Naive thymus-derived CD8-positive, alpha-beta T cell (primary cell): ENCODE results near the gene LY6G5C. TPM values are rescaled to one million over a fixed set of nuclear protein-coding genes. Genes with fewer than 3 reads are reported as not detected.

Experiments used
- ATAC-seq, 2 donors: fragments of 150-1000 bp; cut with Tn5 transposase in 1 of 2; sonication (Bioruptor Pico), chemical (Tn5 transposase) in 1 of 2; 1 replicate in 1 of 2; 2 replicates in 1 of 2; pipeline ENCODE4 v1.10.0; 2021; ENCODE audit warnings: mild to moderate bottlenecking in 2 of 2, moderate library complexity in 2 of 2
- POLR2A ChIA-PET: fragments of 350-600 bp; sonication (Branson Sonifier 250); formaldehyde crosslinking; loops from one replicate; lab custom pipeline; 2021; ENCODE audit warnings: antibody characterized with exemption; lab: Charles Lee
- DNase-seq, 10 donors: peaks; one replicate each; pipeline versions ENCODE4 v3.0.0 to v3.0.0-alpha.2; 2020 to 2022
- H3K27ac Mint-ChIP-seq, 10 donors: one replicate each; pipeline ENCODE4 v1.8.0; 2020 to 2022; ENCODE audit warnings: mild to moderate bottlenecking in 10 of 10, mixed read lengths in 10 of 10, moderate library complexity in 4 of 10, inconsistent platforms in 1 of 10
- H3K27me3 Mint-ChIP-seq, 5 donors: one replicate each; pipeline ENCODE4 v1.8.0; 2021 to 2022; ENCODE audit warnings: mixed read lengths in 5 of 5
- H3K36me3 Mint-ChIP-seq, 3 donors: one replicate each; pipeline ENCODE4 v1.8.0; 2020 to 2022; ENCODE audit warnings: mixed read lengths in 3 of 3, mild to moderate bottlenecking in 2 of 3, inconsistent platforms in 1 of 3
- H3K4me1 Mint-ChIP-seq, 4 donors: one replicate each; pipeline ENCODE4 v1.8.0; 2021 to 2022; ENCODE audit warnings: mixed read lengths in 4 of 4
- H3K4me3 Mint-ChIP-seq, 10 donors: one replicate each; pipeline ENCODE4 v1.8.0; 2020 to 2022; ENCODE audit warnings: mild to moderate bottlenecking in 10 of 10, mixed read lengths in 10 of 10, moderate library complexity in 6 of 10, inconsistent platforms in 1 of 10
- H3K9me3 Mint-ChIP-seq, 9 donors: one replicate each; pipeline ENCODE4 v1.8.0; 2020 to 2022; ENCODE audit warnings: mixed read lengths in 9 of 9, mild to moderate bottlenecking in 3 of 9, inconsistent platforms in 1 of 9, moderate library complexity in 1 of 9
- polyA plus RNA-seq, 3 donors: library from polyadenylated mRNA; unstranded; fragments of 300-500 nt; fragmentation: Illumina TruSeq; gene quantifications; one replicate each; pipeline ENCODE4 v1.2.3, GENCODE V29; 2021
- total RNA-seq, 8 experiments: library from RNA in 2 of 8; stranded (reverse) in 2 of 8; gene quantifications; one replicate each; pipeline ENCODE4 v1.2.3 and lab custom pipeline; 2021 to 2026

LY6G5C gene
- total and polyA plus RNA-seq, 5 experiments from 2014 or later: 4.4 to 7.9 (median 5.5) TPM

DNA sequence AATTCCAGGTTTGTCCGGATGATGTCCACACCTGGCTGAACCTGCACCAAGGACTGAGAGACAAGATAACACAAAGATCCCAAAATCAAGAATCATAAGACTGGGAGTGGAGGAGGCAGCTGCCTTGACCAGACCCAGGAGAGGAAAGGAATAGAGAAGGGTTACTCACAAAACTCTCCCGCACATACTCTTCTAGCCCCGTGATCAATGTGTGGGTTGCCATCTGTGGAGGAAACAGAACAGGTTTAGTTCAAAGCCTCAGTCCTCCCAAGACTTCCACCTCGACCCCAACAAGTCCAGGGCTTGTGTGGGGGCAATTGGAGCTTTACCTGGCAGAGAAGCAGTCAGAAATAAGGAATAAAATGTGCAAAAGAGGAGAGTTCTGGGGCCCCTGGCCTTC is 39.5 kb downstream of the LY6G5C start:
- DNase-seq: no peak
- ATAC-seq: no peak
- Mint-ChIP-seq H3K27ac (peak overlapping the region in 6 of 10 donors; percentile 5 to 69 (median 38)), H3K4me1 (peaks cover 0 to 12% (median 7%) of the 10 kb centered on the region in 4 donors), H3K27me3 (no peaks in the 10 kb centered on the region), H3K36me3 (peaks cover 0 to 91% (median 20%) of the 10 kb centered on the region in 3 donors), H3K9me3 (no peaks in the 10 kb centered on the region), H3K4me3 (no peak overlapping the region)
- POLR2A ChIA-PET: interaction anchor here (1.0 kb wide), 1 partner anchor 11 kb away, joined by 3 read pairs; no protein-coding TSS in a partner anchor

DNA sequence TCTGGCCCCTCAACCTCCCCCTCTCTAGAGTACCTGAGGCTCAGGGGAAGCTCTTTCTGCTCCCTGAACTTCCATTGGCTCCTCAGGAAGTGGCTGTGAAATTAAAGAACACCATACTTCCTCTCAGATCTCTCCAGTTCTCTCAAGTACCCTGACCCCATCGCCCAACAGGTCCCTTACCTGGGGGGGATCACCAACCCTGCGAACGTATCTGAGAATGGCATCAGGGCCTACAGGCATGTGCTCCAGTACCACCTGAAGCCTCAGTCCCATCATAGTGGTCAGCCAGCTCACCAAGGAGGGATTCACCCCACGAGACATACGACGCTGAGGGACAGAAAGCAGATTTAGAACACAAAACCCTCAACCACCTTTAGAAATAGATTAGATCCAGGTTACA is 40.3 kb downstream of the LY6G5C start:
- Mint-ChIP-seq H3K4me3 (no peak overlapping the region), H3K36me3 (peaks cover 0 to 91% (median 18%) of the 10 kb centered on the region in 3 donors), H3K4me1 (peaks cover 0 to 12% (median 7%) of the 10 kb centered on the region in 4 donors), H3K9me3 (no peaks in the 10 kb centered on the region), H3K27me3 (no peaks in the 10 kb centered on the region), H3K27ac (peak overlapping the region in 4 of 10 donors; percentile 20 to 33 (median 26))
- POLR2A ChIA-PET: interaction anchor here (0.8 to 1.4 kb wide), 5 partner anchors 9 to 163 kb away, joined by 3 to 5 read pairs (median 3); no protein-coding TSS in a partner anchor
- no peak for ATAC-seq
- no peak for DNase-seq

DNA sequence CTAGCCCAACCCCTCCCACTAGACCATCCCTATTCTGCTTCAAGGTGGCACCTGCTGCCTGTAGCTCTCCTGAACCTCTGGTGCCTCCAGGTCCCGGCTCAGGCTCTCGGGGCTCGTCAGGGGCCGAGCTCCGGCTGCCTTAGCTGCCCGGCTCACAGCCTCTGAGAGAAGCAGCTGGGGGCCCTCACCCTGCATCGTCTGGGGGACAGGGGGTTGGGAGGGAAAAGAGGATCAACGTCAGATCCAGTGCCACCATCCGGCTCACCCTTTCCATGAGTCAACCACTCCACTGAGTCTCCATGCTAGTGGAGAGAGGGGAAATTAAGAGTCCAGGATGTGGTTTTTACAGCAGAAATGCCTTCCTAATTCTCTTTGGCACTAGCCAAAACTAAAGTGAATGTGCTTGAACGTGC is 41.4 kb downstream of the LY6G5C start:
- H3K4me1 Mint-ChIP-seq: peaks cover 0 to 5% (median 2%) of the 10 kb centered on the region in 4 donors
- no peak for ATAC-seq
- POLR2A ChIA-PET: interaction anchor here (0.7 to 1.4 kb wide), 5 partner anchors 10 to 41 kb away, joined by 3 to 5 read pairs (median 3); partner anchors contain the start of gene AIF1
- H3K27me3 Mint-ChIP-seq: no peaks in the 10 kb centered on the region
- peak overlapping the region in 3 of 10 donors; percentile 38 to 63 (median 40) for H3K27ac Mint-ChIP-seq
- H3K36me3 Mint-ChIP-seq: peaks cover 0 to 90% (median 13%) of the 10 kb centered on the region in 3 donors
- H3K9me3 Mint-ChIP-seq: no peaks in the 10 kb centered on the region
- DNase-seq: no peak
- H3K4me3 Mint-ChIP-seq: no peak overlapping the region

DNA sequence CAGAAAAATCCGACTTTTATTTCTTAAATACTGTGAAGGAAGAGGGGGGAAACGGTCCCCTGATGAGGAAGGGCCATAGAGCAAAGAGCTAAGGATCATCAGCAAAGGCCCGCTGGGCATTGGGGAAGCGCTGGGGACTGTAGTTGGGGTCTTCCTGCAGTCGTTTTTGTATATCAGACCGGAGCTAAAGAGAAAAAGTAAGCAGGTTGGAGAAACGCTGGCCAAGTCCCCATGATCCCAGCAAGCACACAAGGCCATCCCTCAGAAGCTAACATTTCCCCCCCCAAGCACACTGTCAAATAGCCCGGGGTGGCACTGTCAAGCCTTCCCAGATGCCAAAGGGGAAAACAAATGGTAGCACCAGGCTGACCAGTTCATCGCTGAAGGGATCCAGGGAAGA is 41.8 kb downstream of the LY6G5C start:
- Mint-ChIP-seq H3K4me1 (peaks cover 0 to 5% (median 2%) of the 10 kb centered on the region in 4 donors), H3K27ac (no peak overlapping the region)
- POLR2A ChIA-PET: interaction anchor here (0.7 to 2.3 kb wide), 5 partner anchors 13 to 331 kb away, joined by 3 to 21 read pairs (median 3); partner anchors contain the start of genes AIF1 and BAG6

DNA sequence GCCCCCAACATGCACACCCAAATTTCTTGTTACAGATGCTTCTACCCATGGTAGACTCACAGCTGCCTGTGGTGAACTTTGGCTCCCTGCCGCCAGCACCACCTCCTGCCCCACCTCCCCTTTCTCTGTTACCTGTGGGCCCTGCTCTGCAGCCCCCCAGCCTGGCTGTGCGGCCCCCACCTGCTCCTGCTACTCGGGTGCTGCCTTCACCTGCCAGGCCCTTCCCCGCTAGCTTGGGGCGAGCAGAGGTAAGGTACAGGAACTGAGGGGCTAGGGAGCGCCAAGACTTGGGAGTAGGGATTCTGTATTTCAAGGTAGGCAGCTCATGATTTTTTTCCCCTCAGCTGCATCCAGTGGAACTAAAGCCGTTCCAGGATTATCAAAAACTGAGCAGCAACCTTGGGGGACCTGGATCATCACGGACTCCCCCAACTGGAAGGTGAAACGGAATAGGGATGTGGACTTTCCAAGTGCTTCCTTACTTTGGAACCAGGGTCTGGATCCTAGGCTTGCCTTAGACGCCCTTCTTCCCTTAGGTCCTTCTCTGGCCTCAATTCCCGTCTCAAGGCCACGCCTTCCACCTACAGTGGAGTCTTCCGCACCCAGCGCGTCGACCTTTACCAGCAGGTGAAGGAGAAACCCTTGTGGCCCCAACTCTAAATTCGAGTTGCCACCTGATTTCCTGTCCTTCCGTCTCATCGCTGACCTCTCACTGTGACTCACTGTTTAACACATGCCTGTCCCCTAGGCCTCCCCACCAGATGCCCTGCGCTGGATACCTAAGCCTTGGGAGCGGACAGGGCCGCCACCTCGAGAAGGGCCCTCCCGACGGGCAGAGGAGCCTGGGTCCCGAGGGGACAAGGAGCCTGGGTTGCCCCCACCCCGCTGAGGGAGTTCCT is 43.9 kb downstream of the LY6G5C start:
- POLR2A ChIA-PET: interaction anchor here (0.8 to 2.3 kb wide), 4 partner anchors 9 to 24 kb away, joined by 3 to 21 read pairs (median 4); partner anchors contain the start of genes BAG6 and C6orf47
- no peak for ATAC-seq

More for the DNA sequence above, 41.8 kb downstream of the LY6G5C start:
- Mint-ChIP-seq H3K36me3 (peaks cover 0 to 90% (median 13%) of the 10 kb centered on the region in 3 donors), H3K27me3 (no peaks in the 10 kb centered on the region), H3K4me3 (no peak overlapping the region), H3K9me3 (no peaks in the 10 kb centered on the region)
- ATAC-seq (no peak), DNase-seq (no peak)

DNA sequence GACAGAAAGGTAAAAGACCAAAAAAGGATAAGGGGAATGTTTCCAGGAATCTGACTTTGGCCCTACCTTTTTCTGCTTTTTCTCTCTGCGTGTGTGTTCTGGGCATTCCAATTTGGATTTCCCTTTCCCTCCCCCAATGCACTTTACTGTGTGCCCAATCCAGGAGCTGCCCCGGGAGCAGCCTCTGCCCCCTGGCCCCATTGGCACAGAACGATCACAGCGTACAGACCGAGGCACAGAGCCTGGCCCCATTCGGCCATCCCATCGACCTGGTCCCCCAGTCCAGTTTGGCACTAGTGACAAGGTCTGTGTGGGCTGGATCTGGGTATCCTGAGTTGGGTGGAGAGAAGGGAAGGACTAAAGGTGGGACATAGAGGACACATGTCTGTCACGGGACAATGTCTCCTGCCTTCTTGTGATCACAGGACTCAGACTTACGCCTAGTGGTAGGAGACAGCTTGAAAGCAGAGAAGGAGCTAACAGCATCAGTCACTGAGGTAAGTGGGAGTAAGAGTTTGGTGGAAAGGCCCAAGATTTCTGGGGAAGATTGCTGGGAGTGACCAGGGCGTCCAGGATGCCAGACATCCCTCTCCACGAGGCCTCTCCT is 45.8 kb downstream of the LY6G5C start:
- H3K36me3 Mint-ChIP-seq: peaks cover 0 to 90% (median 20%) of the 10 kb centered on the region in 3 donors
- H3K27me3 Mint-ChIP-seq: no peaks in the 10 kb centered on the region
- DNase-seq: no peak
- no peak overlapping the region for H3K4me3 Mint-ChIP-seq
- POLR2A ChIA-PET: interaction anchor here (0.6 to 0.9 kb wide), 3 partner anchors 19 to 201 kb away, joined by 3 to 4 read pairs (median 3); partner anchors contain the start of gene GPANK1
- no peaks in the 10 kb centered on the region for H3K9me3 Mint-ChIP-seq
- H3K4me1 Mint-ChIP-seq: peaks cover 0 to 15% (median 6%) of the 10 kb centered on the region in 4 donors
- ATAC-seq: no peak
- peak overlapping the region in 6 of 10 donors; percentile 35 to 76 (median 60) for H3K27ac Mint-ChIP-seq

More for the DNA sequence above, 43.9 kb downstream of the LY6G5C start:
- H3K27me3 Mint-ChIP-seq: no peaks in the 10 kb centered on the region
- H3K9me3 Mint-ChIP-seq: no peaks in the 10 kb centered on the region
- H3K4me1 Mint-ChIP-seq: peaks cover 0 to 15% (median 5%) of the 10 kb centered on the region in 4 donors
- H3K4me3 Mint-ChIP-seq: no peak overlapping the region
- H3K36me3 Mint-ChIP-seq: peaks cover 0 to 90% (median 18%) of the 10 kb centered on the region in 3 donors
- peak overlapping the region in 4 of 10 donors; percentile 38 to 86 (median 54) for H3K27ac Mint-ChIP-seq
- DNase-seq: no peak

DNA sequence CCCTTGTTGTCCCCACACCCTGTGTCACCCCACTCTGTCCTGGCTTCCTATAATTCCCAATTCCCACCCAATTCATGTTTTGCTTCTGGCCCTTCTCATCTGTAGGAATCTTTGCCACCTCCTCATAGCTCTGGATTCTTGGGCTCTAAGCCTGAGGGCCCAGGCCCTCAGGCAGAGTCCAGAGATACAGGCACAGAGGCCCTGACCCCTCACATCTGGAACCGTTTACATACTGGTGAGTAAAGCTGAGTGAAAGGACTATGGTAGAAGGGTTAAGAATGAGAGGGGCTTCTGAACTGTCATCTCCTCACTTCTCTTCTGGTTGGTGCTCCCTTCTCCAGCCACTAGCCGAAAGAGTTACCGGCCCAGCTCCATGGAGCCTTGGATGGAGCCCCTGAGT is 46.7 kb downstream of the LY6G5C start:
- Mint-ChIP-seq H3K4me1 (peaks cover 0 to 15% (median 6%) of the 10 kb centered on the region in 4 donors), H3K27ac (peak overlapping the region in 7 of 10 donors; percentile 5 to 82 (median 67))

DNA sequence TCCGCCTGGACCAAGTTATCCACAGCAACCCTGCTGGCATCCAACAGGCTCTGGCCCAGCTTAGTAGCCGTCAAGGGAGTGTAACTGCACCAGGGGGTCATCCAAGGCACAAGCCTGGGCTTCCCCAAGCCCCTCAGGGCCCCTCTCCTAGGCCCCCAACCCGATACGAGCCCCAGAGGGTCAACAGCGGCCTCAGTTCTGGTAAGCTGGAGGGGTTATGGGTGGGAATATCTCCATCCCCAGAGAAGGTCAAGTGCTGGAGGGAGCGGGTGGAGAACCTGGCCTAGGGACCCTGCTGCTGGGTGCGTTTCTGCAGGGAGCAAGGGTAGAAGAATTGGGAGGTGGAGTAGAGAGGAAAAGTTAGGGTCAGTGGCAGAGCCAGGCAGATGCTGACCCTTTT is 47.4 kb downstream of the LY6G5C start:
- DNase-seq (no peak), ATAC-seq (no peak)
- H3K27me3 Mint-ChIP-seq: no peaks in the 10 kb centered on the region
- peaks cover 0 to 10% (median 6%) of the 10 kb centered on the region in 4 donors for H3K4me1 Mint-ChIP-seq
- peak overlapping the region in 3 of 10 donors; percentile 41 to 59 (median 55) for H3K27ac Mint-ChIP-seq
- H3K9me3 Mint-ChIP-seq: no peaks in the 10 kb centered on the region
- H3K36me3 Mint-ChIP-seq: peaks cover 0 to 95% (median 18%) of the 10 kb centered on the region in 3 donors
- H3K4me3 Mint-ChIP-seq: peak overlapping the region in 1 of 10 donors; percentile 33
- POLR2A ChIA-PET: interaction anchor here (0.9 to 1.0 kb wide), 2 partner anchors 11 to 27 kb away, joined by 4 read pairs; partner anchors contain the start of gene C6orf47

More for the DNA sequence above, 46.7 kb downstream of the LY6G5C start:
- DNase-seq: no peak
- Mint-ChIP-seq H3K4me3 (no peak overlapping the region), H3K27me3 (no peaks in the 10 kb centered on the region), H3K9me3 (no peaks in the 10 kb centered on the region), H3K36me3 (peaks cover 0 to 95% (median 20%) of the 10 kb centered on the region in 3 donors)
- POLR2A ChIA-PET: interaction anchor here (0.6 to 0.9 kb wide), 5 partner anchors 9 to 167 kb away, joined by 3 to 6 read pairs (median 3); partner anchors contain the start of genes C6orf47 and GPANK1
- no peak for ATAC-seq

DNA sequence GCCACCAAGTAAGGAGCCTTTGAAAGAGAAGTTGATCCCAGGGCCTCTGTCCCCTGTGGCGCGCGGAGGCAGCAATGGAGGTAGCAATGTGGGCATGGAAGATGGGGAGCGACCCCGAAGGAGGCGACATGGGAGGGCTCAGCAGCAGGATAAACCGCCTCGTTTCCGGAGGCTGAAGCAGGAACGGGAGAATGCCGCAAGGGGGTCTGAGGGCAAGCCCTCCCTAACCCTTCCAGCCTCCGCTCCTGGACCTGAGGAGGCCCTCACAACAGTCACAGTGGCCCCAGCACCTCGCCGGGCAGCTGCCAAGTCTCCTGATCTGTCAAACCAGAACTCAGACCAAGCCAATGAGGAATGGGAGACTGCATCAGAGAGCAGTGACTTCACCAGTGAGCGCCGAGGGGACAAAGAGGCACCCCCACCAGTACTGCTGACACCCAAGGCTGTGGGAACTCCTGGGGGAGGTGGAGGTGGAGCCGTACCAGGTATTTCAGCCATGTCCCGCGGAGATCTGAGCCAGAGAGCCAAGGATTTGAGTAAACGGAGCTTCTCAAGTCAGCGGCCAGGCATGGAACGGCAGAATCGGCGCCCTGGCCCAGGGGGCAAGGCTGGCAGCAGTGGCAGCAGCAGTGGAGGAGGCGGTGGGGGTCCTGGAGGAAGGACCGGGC is 48.5 kb downstream of the LY6G5C start:
- POLR2A ChIA-PET: interaction anchor here (0.6 to 1.0 kb wide), 3 partner anchors 10 to 189 kb away, joined by 3 to 5 read pairs (median 4); no protein-coding TSS in a partner anchor
- Mint-ChIP-seq H3K27ac (peak overlapping the region in 4 of 10 donors; percentile 59 to 73 (median 64)), H3K27me3 (no peaks in the 10 kb centered on the region)

DNA sequence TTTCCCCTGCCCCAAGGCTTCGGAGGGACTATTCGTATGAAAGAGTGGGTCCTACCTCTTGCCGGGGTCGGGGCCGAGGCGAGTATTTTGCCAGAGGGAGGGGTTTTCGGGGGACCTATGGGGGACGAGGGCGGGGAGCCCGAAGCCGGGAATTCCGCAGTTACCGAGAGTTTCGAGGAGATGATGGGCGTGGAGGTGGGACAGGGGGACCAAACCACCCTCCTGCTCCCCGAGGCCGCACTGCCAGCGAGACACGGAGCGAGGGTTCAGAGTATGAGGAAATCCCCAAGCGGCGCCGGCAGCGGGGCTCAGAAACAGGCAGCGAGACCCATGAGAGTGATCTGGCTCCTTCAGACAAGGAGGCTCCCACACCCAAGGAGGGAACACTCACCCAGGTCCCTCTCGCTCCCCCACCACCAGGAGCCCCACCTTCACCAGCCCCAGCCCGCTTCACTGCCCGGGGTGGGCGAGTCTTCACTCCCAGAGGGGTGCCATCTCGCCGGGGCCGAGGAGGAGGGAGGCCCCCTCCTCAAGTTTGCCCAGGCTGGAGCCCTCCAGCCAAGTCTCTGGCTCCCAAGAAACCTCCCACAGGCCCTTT is 49.1 kb downstream of the LY6G5C start:
- H3K27me3 Mint-ChIP-seq: no peaks in the 10 kb centered on the region
- no peaks in the 10 kb centered on the region for H3K9me3 Mint-ChIP-seq
- no peak overlapping the region for H3K4me3 Mint-ChIP-seq
- DNase-seq (no peak), ATAC-seq (no peak)
- POLR2A ChIA-PET: interaction anchor here (1.0 kb wide), 1 partner anchor 10 kb away, joined by 4 read pairs; no protein-coding TSS in a partner anchor
- H3K27ac Mint-ChIP-seq: peak overlapping the region in 2 of 10 donors; percentile 60 to 68
- peaks cover 2 to 25% (median 8%) of the 10 kb centered on the region in 4 donors for H3K4me1 Mint-ChIP-seq
- H3K36me3 Mint-ChIP-seq: peaks cover 7 to 98% (median 27%) of the 10 kb centered on the region in 3 donors

More for the DNA sequence above, 48.5 kb downstream of the LY6G5C start:
- DNase-seq: no peak
- no peak for ATAC-seq
- Mint-ChIP-seq H3K9me3 (no peaks in the 10 kb centered on the region), H3K4me1 (peaks cover 0 to 19% (median 6%) of the 10 kb centered on the region in 4 donors), H3K36me3 (peaks cover 4 to 98% (median 24%) of the 10 kb centered on the region in 3 donors), H3K4me3 (no peak overlapping the region)

DNA sequence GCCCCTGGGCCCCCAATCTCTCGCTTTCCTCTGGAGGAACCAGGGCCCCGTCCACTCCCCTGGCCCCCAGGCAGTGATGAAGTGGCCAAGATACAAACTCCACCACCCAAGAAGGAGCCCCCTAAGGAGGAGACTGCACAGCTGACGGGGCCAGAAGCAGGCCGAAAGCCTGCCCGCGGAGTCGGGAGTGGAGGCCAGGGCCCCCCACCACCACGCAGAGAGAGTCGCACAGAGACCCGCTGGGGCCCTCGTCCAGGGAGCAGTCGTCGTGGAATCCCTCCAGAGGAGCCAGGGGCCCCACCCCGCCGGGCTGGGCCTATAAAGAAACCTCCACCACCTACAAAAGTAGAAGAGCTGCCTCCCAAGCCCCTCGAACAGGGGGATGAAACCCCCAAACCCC is 49.7 kb downstream of the LY6G5C start:
- Mint-ChIP-seq H3K9me3 (no peaks in the 10 kb centered on the region), H3K4me1 (peaks cover 2 to 25% (median 11%) of the 10 kb centered on the region in 4 donors), H3K27ac (peak overlapping the region in 1 of 10 donors; percentile 71), H3K36me3 (peaks cover 7 to 98% (median 29%) of the 10 kb centered on the region in 3 donors), H3K4me3 (no peak overlapping the region), H3K27me3 (no peaks in the 10 kb centered on the region)
- POLR2A ChIA-PET: interaction anchor here (1.0 kb wide), 1 partner anchor 9 kb away, joined by 4 read pairs; no protein-coding TSS in a partner anchor
- DNase-seq: no peak
- peak in 1 of 2 donors; percentile 12 for ATAC-seq
